Smooth muscle cell (in vitro differentiated cells): ENCODE measurements around the gene COL13A1. TPM values are rescaled to one million over a fixed set of nuclear protein-coding genes. Genes with fewer than 3 reads are reported as not detected.

Experiments used
- DNase-seq: peaks from one replicate; lab custom pipeline; 2025; ENCODE audit not compliant: unreplicated experiment; lab: John Stamatoyannopoulos, UW
- H2AFZ ChIP-seq: fragments of 200-600 bp; sonication (generic); 2 replicates; pipeline ENCODE4 v1.6.0; 2016; ENCODE audit warnings: antibody characterized with exemption, low read depth, mild to moderate bottlenecking
- H3F3A ChIP-seq: fragments of 200-600 bp; sonication (generic); 2 replicates; pipeline ENCODE4 v1.6.0; 2017; ENCODE audit warnings: antibody characterized with exemption, low read depth
- H3K27ac ChIP-seq: fragments of 200-600 bp; sonication (generic); 2 replicates; pipeline ENCODE4 v1.5.1; 2016; ENCODE audit warnings: low read depth, mild to moderate bottlenecking
- H3K27me3 ChIP-seq: fragments of 200-600 bp; sonication (generic); 2 replicates; pipeline ENCODE4 v1.6.1; 2016; ENCODE audit warnings: low read depth, mild to moderate bottlenecking
- H3K36me3 ChIP-seq: fragments of 200-600 bp; sonication (generic); 2 replicates; pipeline ENCODE4 v1.5.1; 2016; ENCODE audit warnings: low read depth
- H3K4me1 ChIP-seq: fragments of 200-600 bp; sonication (generic); 2 replicates; pipeline ENCODE4 v1.5.1; 2016; ENCODE audit warnings: low read depth
- H3K4me2 ChIP-seq: fragments of 200-600 bp; sonication (generic); 2 replicates; pipeline ENCODE4 v1.6.0; 2016; ENCODE audit warnings: mild to moderate bottlenecking
- H3K4me3 ChIP-seq: fragments of 200-600 bp; sonication (generic); 2 replicates; pipeline ENCODE4 v1.5.1; 2016; ENCODE audit warnings: mild to moderate bottlenecking
- H3K79me2 ChIP-seq: fragments of 200-600 bp; sonication (generic); 2 replicates; pipeline ENCODE4 v1.6.0; 2016; ENCODE audit warnings: low read depth, mild to moderate bottlenecking
- H3K9ac ChIP-seq: fragments of 200-600 bp; sonication (generic); 2 replicates; pipeline ENCODE4 v1.6.0; 2016; ENCODE audit warnings: low read depth
- H3K9me3 ChIP-seq: fragments of 200-600 bp; sonication (generic); replicated peaks from 2 replicates; pipeline ENCODE4 v1.5.1; 2016; ENCODE audit warnings: low read depth
- H4K20me1 ChIP-seq: fragments of 200-600 bp; sonication (generic); 2 replicates; pipeline ENCODE4 v1.6.0; 2016; ENCODE audit warnings: low read depth
- CTCF ChIP-seq: fragments of 200-600 bp; sonication (generic); IDR thresholded peaks from 2 replicates; pipeline ENCODE4 v1.5.1; 2017; ENCODE audit warnings: borderline replicate concordance, mild to moderate bottlenecking, antibody characterized with exemption; ENCODE audit not compliant: insufficient read depth, poor library complexity, severe bottlenecking
- WGBS: methylation state at CpG from one replicate; pipeline ENCODE4 v1.1.7; 2016; ENCODE audit warnings: low lambda C conversion rate; 5-methylcytosine and 5-hydroxymethylcytosine counted together
- polyA plus RNA-seq: library from polyadenylated mRNA; unstranded; fragments of >200 nt; fragmentation: Nextera tagmentation; extraction: Ambion mirVana; gene quantifications from 2 replicates; pipeline ENCODE4 v1.2.1, GENCODE V29; 2016
- total RNA-seq: library from RNA; depleted of rRNA; stranded (reverse); fragments of >200 nt; gene quantifications from 2 replicates; pipeline ENCODE4 v1.2.3, GENCODE V29; 2014

Gene COL13A1
- total and polyA plus RNA-seq, 2 experiments from 2014 or later: 6.1 to 15.0 TPM

GRCh38 chr10:69894156-69894555 is 92.5 kb downstream of the COL13A1 start:
- Histone ChIP-seq H3K27ac (no peak overlapping the region), H3K27me3 (no peaks in the 10 kb centered on the region)
- TF ChIP-seq CTCF: no peak

DNA sequence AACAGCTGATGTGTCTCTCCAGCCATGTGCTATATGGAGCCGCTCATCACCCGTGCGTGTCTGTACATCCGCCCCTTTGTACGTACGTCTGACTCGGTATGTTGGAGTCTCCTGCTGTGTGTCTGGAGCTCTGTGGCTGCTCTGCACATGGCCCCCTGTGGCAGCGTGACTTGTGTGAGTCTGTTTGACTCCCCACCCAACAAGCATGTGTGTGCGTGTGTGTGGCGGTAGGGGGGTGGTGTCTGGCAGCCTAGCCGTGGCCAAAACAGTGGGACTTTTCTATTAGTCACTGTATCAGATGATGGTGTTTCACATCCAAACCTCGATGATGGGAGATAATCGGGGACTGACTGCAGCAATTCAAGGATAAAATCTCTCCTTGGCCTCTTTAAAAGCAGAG is 94.1 kb downstream of the COL13A1 start:
- Histone ChIP-seq H2AFZ (no peak overlapping the region), H3K36me3 (no peaks in the 10 kb centered on the region), H4K20me1 (no peaks in the 10 kb centered on the region), H3K27ac (peak overlapping the region; percentile 75), H3K4me3 (no peak overlapping the region), H3K9me3 (no peaks in the 10 kb centered on the region), H3K27me3 (no peaks in the 10 kb centered on the region), H3K4me2 (no peak overlapping the region), H3K4me1 (peaks cover 15% of the 10 kb centered on the region), H3K79me2 (no peaks in the 10 kb centered on the region), H3F3A (no peaks in the 10 kb centered on the region), H3K9ac (peak overlapping the region; percentile 69)
- DNase-seq: peak; percentile 26
- TF ChIP-seq CTCF: no peak
- 57% methylated on average over 13 of the region's 13 CpGs for WGBS

More at GRCh38 chr10:69894156-69894555, 92.5 kb downstream of the COL13A1 start:
- Histone ChIP-seq H3K4me1 (peaks cover 15% of the 10 kb centered on the region), H3K9me3 (no peaks in the 10 kb centered on the region), H2AFZ (no peak overlapping the region), H3K79me2 (no peaks in the 10 kb centered on the region), H3K4me2 (no peak overlapping the region), H3K9ac (no peak overlapping the region), H3K36me3 (no peaks in the 10 kb centered on the region), H4K20me1 (no peaks in the 10 kb centered on the region), H3K4me3 (no peak overlapping the region), H3F3A (no peaks in the 10 kb centered on the region)
- no peak for DNase-seq
- 100% methylated on average over 1 of the region's 1 CpG for WGBS

DNA sequence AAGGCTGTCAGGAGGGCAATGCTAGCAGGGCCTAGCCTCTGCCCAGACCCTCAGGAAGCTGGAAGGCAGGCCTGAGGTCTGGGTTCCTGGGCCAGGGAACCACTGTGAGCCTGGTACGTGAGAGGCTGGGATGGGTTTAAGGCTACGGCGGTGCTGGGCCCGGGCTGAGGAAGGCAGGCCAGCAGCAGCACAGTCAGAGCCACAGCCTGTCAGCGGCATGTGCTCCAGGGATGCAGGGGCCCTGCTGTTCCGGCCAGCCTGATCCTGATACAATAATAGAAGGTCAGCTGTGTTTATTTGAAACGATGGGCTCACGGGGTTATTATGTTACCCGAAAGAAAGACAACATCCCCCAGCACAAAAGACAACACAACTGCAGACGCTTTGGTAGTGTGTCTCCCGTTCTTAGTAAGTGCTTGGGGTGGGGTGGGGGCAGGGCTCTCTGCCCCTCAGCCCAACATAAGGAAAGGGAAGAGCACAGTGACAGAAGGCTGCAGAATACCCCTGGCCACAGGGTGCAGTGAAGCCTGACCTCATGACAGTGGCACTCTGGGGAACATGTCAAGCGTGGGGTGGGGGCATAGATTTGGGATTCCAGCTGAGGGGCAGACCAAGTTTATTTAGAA is 95.0 kb downstream of the COL13A1 start:
- Histone ChIP-seq H3K27me3 (no peaks in the 10 kb centered on the region), H3K27ac (peak overlapping the region; percentile 75), H3K9me3 (no peaks in the 10 kb centered on the region), H3K4me1 (peaks cover 15% of the 10 kb centered on the region), H3K4me3 (no peak overlapping the region), H3K9ac (peak overlapping the region; percentile 69), H2AFZ (no peak overlapping the region), H3K36me3 (no peaks in the 10 kb centered on the region), H3K79me2 (no peaks in the 10 kb centered on the region), H4K20me1 (no peaks in the 10 kb centered on the region), H3K4me2 (no peak overlapping the region), H3F3A (no peaks in the 10 kb centered on the region)
- no peak for DNase-seq
- 82% methylated on average over 12 of the region's 12 CpGs for WGBS
- no peak for TF ChIP-seq CTCF

GRCh38 chr10:69897432-69897831 is 95.7 kb downstream of the COL13A1 start:
- TF ChIP-seq CTCF: no peak
- peaks cover 22% of the 10 kb centered on the region for H3K4me1 ChIP-seq
- H3K4me2 ChIP-seq: no peak overlapping the region
- WGBS: 96% methylated on average over 9 of the region's 9 CpGs
- no peaks in the 10 kb centered on the region for H3K9me3 ChIP-seq
- H2AFZ ChIP-seq: no peak overlapping the region
- no peaks in the 10 kb centered on the region for H4K20me1 ChIP-seq
- no peaks in the 10 kb centered on the region for H3K79me2 ChIP-seq
- H3K9ac ChIP-seq: no peak overlapping the region
- no peak overlapping the region for H3K4me3 ChIP-seq
- no peaks in the 10 kb centered on the region for H3F3A ChIP-seq
- no peaks in the 10 kb centered on the region for H3K27me3 ChIP-seq
- H3K27ac ChIP-seq: no peak overlapping the region
- no peaks in the 10 kb centered on the region for H3K36me3 ChIP-seq
- DNase-seq: no peak
